ENCODE results near the gene AQP1.

The AQP1 gene

DNA sequence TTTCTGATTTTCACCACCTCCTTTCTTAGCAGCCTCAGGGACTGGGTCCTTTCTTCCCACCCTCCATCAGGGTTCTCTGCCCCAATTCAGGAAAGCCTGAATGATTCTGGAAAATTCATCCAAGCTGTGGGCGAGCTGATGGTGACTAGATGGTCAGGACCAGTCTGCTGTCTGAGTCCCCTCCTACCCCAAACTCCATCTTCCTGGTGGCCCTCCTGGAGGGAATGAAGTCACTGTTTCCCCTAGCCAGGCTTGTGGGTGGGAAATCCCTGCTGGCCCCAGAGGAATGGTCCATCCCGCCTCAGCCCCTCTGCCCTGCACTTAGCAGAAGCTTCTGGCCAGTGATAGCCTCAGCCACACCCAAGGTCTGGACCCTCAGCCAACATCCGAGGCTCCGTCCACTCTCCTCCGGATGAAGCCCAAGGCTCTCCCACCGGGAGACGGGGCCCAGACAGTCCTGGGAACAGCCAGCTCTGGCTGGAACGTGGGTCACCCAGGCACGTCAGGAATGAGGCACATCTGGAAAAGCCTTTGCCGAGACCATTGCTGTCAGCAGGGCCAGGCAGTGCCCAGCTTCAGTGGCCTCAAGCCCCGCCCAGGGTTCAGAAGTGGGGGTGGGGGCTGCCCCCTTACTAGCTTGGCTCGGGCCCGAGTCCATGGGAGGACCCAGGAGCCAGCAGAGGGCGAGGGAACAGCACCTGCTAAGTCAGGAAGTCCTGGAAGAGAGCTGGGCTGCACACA lies 4.0 kb upstream of the AQP1 start:
- no peak for DNase-seq

DNA sequence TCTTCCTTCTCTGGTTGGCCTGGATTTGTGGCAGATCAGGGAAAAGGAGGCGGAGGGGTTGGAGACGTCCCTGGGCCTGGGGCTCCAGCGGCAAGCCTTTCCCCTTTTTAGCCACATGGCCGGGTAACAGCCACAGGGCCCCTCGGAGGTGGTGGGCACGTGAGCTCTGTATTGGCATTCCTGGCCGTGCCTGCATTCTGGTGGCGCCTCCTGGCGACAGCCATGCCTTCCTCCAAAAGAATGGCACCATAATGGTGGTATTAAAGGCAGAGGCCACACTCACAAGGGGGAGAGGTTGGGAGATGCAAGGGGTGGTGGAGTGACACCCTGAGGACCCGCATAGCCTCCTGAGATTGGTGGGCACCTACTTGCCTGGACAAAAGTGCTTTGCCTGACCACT lies 3.0 kb upstream of the AQP1 start:
- no peak for DNase-seq

DNA sequence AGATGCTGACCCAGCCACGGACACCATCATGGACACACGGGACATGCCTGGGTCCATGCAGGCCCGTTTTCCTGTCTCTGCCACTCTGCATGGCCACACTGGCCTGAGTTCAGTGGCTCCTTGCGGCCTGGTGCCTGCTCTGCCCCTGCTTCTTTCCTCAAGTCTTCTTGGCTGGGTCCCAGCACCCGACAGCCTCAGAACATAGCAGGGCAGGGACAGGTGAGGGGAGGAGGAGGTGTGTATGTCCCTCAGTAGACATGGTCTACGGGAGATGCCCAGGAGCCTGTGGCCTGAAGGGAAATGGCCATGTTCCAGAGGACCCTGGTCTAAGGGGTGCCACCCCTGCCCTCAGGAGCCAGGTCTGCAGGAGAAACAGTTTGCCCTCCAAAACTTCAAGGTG lies 2.2 kb upstream of the AQP1 start:
- DNase-seq, result no peak

DNA sequence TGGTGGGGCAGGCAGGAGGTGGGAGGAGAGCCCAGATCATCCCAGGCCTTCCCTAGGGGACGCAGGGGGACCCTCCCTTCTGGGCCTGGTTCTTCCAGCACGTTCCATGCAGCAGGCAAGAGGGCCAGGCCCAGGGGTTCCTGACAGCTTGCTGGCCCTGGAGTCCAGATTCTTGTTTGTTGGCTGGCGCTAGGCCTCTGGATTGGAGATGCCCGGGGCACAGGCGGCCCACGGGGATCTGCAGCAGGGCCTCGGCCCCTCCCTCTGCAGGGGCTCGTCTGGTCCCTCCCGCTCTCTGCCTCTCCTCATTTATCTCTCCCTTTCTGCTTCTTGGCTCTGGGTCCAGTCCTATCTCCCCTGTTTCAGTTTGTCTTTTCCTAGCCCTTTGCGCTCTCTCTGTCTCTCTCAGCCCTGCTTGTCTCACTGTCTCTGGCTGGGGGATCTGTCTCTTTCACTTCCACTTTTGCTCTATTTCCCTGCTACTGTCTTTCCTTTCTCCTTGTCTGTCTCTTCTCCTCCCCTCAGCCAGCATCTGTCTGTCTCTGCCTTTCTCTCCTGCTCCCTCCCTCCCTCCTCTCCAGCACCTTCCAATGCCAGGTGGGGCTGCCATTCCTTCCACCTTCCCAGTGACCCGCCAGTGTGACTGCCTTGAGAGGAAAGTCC lies 1.1 kb upstream of the AQP1 start:
- no peak for DNase-seq

DNA sequence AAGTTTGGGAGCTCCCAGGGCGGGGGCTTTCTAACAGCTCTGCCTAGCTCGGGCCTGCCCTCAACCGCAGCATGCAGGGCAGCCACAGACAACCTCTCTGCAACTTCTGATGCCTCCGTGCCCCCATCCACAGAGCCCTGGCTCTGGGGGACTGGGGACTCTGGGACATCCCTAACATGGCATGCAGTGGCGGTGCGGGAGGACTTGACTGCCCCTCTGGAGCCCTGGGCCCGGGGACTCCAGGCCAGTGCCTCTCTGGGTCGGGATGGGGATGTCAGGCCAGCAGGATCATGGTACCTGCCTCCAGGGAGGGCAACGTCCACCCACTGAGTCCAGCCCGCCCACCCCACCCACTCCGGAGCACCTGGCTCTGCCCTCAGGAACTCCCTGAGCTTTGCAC lies 520 bp upstream of the AQP1 start:
- DNase-seq, result no peak

DNA sequence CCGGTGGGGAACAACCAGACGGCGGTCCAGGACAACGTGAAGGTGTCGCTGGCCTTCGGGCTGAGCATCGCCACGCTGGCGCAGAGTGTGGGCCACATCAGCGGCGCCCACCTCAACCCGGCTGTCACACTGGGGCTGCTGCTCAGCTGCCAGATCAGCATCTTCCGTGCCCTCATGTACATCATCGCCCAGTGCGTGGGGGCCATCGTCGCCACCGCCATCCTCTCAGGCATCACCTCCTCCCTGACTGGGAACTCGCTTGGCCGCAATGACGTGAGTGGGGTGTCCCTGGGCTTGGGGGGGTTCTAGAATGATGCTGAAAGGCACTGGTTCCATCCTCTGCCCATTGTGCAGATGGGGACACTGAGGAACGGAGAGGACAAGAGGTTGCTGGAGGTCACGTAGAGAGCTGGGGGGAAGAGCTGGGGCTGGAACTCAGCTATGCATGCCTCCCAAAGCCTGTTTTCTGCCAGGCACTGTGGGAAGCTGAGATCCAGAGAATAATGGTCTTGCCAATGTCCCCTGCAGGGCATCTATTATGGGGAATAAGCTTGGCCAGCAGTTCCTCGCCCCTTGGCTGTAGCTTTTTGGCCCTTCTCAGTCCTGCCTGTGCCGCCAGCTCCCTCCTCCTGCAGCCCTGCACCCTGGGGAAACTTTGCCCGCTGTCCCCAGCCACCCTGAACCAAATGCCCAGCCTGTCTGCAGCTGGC lies 523 bp downstream of the AQP1 start:
- DNase-seq, result no peak

DNA sequence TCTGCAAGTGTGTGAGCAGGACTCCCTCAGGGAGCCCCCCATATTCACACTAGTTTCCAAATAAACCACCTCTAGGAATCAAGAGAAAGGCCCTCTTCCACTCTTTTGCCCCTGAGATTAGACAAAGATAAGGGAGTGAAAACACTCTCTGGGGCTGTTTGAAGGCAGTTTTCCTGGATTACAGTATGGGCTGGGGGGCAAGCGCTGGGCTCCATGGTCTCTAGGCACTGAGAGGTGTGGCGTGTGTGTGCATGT lies 1.0 kb downstream of the AQP1 start:
- no peak for DNase-seq

DNA sequence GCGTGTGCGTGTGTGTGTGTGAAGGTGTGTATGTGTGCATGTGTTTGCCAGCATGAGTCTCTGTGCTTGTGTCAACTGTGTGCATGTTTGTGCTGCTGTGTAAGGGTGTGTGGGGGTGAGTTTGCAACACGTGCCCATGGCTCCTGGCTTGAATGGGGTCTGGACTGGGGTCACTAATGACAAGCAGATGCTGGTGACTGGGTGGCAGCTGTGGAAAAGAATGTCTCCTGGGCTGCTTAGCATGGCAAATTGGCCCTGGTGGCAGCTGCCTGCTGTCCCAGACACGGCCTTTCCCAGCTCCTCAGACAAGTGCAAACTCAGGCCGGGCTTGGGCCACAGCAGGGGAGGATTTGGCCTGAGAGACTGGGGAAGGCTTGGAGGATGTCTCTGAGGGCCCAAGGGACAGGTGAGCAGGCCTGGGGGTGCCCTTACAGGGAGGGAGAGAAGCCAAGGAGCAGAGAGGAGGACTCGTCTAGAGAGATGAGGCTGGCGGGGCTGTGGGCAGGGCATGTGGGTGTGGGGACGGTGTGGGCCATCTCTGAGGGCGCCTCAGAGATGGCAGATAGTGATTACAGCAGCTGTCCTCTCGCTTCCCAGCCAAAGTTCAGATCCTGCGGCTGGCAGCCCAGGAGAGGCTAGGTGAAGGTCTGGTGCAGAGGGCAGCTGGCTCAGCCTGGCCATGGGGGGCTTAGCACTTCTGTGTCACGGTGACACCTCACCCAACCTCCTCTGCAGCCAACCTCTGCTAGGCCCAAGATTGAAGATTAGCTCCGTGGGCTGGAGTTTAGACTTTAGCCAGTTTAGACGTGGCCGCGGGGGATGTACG lies 1.5 kb downstream of the AQP1 start:
- DNase-seq, result no peak

DNA sequence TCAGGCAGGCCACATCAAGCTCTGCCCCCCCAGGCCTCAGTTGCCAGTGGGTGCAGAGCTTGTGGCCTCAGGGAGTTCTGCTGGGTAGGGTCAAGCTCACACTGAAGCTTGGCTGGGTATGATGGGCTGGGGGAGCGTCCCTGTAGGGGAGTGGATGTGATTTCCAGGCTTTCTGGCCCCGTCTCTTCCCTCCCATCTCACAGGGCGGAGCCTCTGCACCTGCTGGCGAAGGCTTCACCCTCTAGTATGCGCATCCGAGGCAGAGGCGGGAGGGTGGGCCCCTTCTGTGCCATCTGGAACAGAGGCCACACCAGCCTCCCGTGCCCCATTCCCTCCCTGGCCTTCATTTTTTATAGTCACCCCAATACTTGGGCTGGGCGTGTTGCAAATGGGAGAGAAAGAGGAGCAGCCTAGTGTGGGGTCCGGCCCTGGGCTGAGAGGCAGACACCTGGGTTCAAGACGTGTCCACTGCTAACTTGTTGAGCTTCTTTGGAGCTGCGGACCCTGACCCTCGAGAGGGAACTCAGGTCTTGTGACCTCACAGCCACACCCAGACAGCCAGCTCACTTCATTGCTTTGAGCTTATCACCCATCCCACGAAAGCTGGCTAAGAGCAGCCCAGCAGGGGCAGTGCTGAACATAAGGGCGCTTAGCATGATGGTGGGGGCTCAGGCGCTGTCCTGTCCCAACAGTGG lies 2.3 kb downstream of the AQP1 start:
- DNase-seq, result no peak

DNA sequence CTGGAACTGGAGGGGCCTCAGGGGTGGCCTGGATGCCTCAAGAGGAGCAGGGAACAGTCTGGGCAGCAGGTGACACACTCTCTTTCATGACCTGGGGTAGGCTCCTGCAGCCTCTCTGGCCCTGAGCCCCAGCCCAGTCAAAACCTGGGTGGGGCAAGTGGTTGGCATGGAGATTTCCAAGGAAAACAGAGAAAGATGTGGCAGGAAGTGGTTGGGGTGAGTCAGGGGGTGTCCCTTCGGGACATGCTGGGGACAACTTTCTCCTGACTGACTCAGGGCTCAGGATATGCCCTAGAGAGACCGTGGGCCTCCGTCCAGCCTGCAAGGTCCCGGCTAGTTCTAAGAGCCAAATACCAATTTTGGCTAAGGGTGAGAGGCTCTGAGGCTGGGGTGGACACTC lies 2.9 kb downstream of the AQP1 start:
- peak; percentile 11 for DNase-seq

DNA sequence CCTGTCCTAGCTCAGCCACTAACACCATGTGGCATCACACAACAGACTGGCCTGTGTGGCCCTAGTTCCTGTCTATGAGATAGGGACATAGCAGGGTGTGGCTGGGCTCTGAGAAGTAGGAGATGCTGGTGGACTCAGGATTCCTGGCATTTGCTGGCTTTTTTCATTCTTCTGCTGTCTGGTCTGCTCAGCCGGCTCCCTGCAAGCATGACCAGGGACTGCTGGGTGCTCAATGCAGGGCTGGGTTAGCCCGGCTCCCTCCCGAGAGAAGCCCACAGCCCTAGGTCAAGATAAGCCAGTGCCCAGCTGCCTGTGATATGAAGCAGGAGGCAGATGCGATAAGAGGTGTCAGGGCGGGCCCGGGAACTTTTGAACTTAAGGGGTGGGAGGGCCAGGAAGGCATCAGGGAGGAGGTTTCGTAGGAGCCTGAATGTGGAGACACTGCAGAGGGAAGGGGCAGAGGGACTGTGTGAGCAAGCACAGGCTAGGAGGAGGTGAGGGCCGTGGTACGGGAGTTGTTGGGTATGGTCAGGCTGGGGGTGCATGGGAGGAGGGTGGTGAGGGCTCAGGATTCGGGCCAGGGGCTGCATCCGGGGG lies 3.5 kb downstream of the AQP1 start:
- DNase-seq, result no peak

DNA sequence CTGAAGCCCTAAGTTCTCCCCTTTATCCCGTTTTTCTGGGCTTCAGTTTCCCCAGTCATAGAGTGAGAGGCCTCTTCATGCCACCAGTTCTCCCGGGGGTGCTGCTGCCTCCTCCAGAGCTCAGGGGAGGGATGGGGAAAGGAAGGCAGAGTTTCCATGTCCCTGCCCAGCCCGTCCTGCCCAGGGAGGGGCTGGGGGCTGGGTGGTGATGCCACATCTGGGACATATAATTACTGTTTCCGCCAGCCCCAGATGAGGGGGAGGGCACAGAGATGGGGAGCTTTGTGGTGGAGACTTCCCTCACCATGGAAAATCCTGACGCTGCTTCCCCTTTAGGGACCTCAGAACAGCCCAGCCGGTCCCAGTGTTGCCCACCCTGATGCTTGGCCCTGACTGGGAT lies 4.1 kb downstream of the AQP1 start:
- no peak for DNase-seq

DNA sequence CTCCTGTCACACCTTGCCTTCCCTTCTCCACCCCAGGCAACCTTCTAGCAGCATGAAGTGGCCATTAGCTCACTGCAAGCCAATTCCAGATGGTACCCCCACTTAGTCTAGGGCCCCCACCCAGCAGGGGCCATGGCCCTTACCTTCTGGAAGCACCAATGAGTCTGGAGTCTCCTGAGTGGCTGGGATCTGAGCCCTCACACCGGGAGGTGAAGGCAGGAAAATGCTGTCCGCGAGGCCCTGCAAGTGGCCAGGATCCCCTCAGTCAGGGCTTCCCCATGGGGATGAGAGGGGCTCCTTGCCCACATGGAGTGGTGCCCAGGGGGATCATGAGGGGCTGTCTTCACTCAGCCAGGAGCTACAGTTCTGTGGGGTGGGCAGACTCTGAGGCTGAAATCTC lies 4.6 kb downstream of the AQP1 start:
- DNase-seq, result no peak

DNA sequence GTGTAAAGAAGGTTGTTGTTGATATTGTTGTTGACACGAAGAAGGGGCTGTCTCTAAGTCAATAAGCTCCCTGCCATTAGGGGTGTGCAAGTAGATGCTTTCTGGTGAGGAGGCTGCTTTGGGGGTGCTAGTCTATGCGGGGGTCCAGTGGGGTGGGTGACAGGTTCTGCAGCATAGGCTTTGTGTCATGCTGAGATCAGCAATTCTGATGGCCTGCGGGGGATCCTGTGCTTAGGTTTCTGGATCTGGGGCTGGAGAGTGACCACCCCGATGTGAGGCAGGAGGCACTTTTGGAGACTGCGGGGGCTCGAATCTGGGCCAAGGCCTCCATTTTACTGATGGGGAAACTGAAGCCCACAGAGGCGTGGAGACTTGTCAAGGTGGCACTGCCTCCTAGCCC lies 5.1 kb downstream of the AQP1 start:
- DNase-seq, result no peak

DNA sequence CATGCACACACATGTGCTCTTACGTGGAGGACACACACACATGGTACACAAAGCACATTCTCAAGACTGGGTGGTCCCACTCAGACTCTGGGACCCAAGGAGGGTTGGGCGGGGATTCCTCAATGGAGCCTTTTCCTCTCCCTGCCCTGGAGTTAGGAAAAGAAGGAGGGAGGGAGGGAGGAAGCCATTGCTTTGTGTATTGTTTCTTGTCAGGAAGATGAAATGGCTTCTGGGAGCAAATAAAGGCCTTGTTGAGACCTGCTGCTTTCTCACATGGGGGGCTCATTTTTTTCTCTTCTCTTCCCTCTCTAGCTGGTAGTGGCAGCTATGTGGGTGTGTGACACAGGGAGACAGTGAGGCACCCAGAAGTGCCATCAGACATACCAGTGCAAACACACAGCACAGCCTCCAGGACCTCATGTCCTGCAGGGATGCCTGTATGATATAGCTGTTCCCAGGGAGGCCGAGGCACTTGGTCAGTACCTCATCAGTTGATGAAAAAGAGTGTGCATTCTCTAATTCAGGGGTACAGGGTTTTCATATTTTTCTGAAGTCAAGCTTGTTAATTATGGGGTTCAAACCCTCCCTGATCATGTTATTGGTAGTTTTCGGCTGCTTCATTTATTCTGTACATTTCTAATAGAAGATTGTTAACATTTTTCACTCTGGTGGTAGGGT lies 5.7 kb downstream of the AQP1 start:
- DNase-seq, result no peak

DNA sequence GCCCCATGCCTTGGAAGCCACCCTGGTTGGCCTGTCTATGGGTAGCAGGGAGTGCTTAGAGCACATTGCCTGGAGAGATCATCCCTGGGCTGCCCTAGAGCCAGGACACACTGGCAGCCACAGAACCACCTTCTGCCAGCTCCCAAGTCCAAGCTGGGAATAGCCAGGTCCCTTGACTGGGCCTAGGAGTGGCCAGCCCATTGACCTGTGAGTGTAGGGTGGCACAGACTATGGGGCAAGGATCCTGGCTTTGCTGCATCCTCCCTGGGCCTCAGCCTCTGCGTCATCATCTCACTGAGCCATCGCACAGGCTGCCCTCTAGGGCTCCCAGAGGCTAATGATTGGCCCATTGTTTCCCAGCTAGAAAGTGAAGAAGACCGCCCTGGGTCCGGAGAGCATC lies 7.0 kb downstream of the AQP1 start:
- DNase-seq, result no peak

DNA sequence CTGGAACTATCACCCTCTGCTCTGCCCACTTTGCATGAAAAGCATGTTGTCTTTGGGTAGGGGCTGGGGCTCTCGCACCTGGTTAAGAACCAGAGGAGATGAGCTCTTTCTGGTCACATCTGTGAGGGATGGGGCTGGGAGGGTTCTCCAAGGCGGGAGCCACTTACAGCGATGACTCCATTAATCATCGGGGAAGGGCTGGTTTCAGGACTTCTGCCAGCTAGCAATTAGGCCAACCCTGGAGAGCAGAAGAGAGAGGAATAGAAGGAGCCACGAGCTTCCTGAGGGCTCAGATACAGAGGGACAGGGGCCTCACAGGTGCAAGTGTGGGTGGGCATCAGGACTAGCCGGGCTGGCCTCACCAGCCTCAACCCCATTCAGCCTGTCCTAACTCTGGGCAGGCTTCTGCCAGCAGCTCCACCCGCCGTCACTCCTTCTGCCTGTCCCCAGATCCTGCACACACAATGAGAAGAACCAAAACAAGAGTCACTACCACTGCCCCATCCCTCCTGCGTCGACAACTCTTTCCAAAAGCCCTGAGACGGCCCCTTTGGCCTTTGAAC lies 8.4 kb downstream of the AQP1 start:
- no peak for DNase-seq

DNA sequence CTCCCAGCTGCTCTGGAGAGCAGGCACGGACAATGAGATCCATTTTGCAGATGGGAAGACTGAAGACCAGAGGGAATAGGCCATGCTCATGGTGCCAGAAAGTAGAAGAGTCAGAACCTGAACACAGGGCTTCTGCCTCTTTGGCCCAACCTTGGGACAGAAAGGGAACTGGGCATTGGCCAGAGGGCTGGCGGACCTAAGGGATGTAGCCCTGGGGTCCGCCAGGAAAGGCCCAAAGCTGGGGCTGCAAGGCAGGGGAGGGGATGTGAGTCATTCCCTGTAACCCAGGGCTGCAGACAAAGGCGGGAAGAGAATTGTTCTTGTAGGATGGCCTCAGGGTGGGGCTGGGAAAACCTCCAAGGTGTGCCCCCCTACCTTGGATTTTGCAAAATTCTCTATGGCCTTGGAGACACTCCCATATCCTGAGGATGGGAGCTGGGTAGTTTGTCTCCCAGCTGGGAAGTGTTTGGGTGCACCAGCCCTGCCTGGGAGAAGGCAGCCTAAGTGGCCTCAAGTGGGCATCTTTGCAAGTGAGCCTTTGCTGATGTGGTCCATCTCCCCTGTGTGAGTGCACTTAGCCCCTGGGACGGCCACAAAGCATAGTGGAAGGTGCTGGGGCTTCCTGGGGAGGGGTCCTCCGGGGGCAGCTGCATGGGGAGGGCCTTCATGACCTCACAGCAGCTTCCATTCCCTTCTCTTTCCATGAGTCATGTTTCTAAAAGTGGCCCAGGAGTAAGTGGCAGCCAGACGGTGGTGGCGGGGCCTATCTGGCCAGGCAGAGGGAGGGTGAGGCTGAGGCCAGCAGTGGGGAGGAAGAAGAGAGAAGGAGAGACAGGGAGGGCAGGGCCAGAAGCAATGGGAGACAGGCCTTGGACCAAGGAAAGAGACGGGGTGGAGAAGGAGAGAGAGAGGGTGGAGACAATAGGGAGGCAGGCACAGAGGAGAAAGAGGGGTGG lies 9.2 kb downstream of the AQP1 start:
- no peak for DNase-seq

DNA sequence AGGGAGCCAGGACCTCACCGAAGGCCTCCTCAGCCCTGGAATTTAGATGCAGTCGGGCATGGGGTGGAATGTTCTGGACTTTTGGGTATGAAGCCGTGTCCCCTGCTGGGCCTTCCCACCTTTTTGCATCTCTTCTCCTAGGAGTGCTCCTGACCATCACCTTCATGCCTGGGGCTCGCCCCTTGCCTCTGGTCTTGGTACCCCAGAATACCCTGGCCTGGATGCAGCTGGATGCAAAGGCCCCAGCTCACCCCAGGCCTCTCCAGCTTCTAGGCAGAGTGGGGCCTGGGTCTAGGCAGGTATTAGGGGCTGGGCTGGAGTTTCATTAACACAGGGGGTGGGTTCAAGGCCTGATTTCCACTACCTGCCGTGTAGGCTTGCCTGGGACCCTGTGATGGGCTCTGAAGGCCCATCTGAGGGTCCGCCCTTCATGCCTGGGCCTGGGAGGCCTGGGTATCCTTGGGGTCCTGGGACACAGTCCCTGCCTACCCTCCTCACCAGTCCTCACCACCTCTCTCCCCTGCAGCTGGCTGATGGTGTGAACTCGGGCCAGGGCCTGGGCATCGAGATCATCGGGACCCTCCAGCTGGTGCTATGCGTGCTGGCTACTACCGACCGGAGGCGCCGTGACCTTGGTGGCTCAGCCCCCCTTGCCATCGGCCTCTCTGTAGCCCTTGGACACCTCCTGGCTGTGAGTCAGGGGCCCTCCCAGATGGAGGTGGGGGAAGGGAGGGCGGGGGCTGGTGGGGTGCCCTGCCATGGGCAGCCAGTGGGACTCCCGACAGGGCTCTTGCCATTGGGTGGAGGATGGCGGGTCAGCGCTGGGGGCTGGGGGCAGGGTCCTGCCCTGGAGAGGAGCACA lies 10.1 kb downstream of the AQP1 start:
- DNase-seq, result no peak

DNA sequence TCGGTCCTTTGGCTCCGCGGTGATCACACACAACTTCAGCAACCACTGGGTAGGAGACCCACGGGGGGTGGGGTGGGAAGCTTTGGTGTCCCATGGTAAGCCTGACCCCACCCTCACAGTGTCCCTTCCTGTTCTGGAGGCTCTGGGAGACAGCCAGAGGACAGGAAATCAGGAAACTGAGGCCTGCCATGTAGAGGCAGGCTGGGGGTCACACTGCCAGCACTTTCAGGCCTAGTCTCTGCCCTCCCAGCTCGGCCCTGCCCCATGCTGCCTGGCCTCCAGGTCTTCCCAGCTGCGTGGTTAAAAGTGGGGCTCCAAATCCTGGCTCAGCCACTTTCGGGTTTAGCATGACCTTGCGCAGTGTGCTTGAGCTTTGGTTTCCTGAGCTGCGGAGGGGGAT lies 10.9 kb downstream of the AQP1 start:
- DNase-seq, result no peak
